Measurements from ENCODE around the gene CUEDC1.

- TF ChIP-seq POLR2A (IDR thresholded peaks at IDR 0.05) (no peak), CTCF (IDR thresholded peaks at IDR 0.05) (no peak)
Observed at GRCh38 chr17:57937492-57937891, 17.7 kb downstream of the CUEDC1 start.

Measured in ovary (tissue), 3 donors.